ENCODE results near the gene SOBP.
A peak's percentile ranks its signal among the peaks of the same experiment; 100 is the strongest.

Gene SOBP

DNA sequence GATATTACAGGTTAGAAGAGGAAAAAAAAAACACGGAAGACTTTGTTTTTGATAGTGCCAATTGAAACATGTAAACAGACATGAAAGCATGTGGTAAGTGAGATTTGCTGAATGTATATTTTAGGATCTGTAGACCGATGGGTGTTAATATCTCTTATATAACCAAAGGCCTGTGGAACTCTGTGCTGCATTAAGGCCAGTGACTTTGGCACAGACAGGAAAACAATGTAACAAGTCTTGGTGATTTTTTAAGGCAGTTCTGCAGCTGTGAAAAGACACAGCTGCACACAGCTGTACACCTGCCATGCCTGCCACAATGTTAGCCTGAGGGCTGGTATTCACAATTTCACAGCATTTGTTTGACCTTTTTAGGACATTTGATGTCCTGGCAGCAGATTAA lies 6.1 kb downstream of the SOBP start:
- no peak overlapping the region for H3K4me3 ChIP-seq (ENCODE audit: low read depth, low read length)
- no peak for DNase-seq (ENCODE audit: low read depth)
- TF ChIP-seq, protein P1, sequence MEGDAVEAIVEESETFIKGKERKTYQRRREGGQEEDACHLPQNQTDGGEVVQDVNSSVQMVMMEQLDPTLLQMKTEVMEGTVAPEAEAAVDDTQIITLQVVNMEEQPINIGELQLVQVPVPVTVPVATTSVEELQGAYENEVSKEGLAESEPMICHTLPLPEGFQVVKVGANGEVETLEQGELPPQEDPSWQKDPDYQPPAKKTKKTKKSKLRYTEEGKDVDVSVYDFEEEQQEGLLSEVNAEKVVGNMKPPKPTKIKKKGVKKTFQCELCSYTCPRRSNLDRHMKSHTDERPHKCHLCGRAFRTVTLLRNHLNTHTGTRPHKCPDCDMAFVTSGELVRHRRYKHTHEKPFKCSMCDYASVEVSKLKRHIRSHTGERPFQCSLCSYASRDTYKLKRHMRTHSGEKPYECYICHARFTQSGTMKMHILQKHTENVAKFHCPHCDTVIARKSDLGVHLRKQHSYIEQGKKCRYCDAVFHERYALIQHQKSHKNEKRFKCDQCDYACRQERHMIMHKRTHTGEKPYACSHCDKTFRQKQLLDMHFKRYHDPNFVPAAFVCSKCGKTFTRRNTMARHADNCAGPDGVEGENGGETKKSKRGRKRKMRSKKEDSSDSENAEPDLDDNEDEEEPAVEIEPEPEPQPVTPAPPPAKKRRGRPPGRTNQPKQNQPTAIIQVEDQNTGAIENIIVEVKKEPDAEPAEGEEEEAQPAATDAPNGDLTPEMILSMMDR (conservative IDR thresholded peaks at IDR 0.05; ENCODE audit: low read depth, low read length), result no peak

DNA sequence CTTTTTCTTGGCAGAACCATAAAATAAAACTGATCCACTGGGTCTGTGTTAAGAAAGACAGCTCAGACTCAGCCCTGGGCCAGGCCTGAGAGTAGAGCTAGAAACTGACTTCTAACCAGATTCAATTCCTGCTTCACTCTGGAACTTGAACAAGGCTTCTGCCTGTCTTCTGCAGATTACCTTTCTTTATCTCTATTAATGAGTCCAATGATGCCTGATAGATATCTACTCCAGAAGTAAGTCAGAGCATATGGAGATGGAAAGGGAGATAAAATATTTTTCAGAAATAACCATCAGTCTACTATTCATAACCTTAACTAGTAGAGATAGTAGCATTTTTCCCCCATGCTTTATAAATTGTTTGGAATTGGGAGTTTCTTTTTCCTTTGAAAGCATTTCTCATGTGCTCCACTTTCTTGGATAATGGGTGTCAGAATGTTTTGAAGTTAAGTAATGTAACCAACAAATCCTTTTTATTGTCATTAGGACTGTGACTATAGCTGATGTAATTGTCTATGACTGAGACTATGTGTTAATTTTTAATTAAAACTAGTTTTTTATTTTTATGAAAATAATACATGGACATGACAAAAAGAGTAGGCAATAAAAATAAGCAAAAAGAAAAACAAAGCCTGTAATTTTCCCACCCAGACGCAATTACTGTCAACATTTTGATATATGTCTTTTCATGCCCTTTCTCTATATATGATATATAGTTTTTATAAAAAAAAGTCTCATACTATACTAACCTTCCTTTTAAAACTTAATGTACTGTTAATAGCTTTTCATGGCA lies 7.2 kb downstream of the SOBP start:
- no peak for DNase-seq (ENCODE audit: low read depth)
- no peak overlapping the region for H3K4me3 ChIP-seq (ENCODE audit: low read depth, low read length)
- TF ChIP-seq, protein P1 (conservative IDR thresholded peaks at IDR 0.05; ENCODE audit: low read depth, low read length), result no peak

DNA sequence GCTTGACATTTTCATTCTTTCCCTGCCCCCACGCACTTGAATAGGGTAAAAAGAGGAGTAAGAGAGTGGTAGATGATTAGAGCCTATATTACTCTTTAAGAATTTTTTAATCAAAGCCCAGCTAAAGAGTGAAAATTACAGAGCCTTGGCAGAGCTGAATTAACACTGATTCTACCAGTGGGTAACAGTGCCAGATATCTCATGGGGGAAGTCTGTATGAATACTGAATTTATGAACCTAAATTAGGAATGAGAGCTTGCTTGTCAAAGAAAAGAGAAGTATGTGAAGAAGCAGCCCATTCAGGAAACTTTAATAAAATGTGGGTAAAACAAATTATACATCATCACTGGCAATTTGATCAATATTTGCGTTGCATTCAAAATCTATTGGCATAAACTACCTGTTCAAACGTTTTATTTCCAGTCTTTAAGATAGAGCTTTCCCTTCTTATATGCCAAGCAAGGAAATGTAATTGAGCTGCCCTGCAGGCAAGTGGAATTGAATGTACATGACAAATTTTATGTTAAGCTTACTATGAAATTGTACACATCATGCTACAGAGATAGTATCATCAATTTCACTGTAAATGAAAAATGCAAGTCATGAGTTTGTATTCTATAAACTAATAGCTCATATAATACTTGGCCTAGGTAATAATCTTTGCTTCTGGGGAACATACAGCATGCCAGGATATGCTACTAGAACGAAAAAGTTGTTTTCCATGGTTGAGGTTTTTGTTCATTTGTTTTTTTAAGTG lies 14.5 kb downstream of the SOBP start:
- TF ChIP-seq, protein P1 (conservative IDR thresholded peaks at IDR 0.05; ENCODE audit: low read depth, low read length), result no peak
- no peak for DNase-seq (ENCODE audit: low read depth)
- H3K4me3 ChIP-seq (ENCODE audit: low read depth, low read length), result no peak overlapping the region

- no peak for DNase-seq (ENCODE audit: low read depth)
- TF ChIP-seq, protein P1 (conservative IDR thresholded peaks at IDR 0.05; ENCODE audit: low read depth, low read length), result no peak
- H3K4me3 ChIP-seq (ENCODE audit: low read depth, low read length), result no peak overlapping the region
These were observed 16.2 kb downstream of the SOBP start for GRCh38 chr6:107506145-107506544.

- TF ChIP-seq, protein P1 (conservative IDR thresholded peaks at IDR 0.05; ENCODE audit: low read depth, low read length), result no peak
- peak; percentile 34 for DNase-seq (ENCODE audit: low read depth)
- H3K4me3 ChIP-seq (ENCODE audit: low read depth, low read length), result no peak overlapping the region
These were observed 19.6 kb downstream of the SOBP start for GRCh38 chr6:107509506-107509905.

DNA sequence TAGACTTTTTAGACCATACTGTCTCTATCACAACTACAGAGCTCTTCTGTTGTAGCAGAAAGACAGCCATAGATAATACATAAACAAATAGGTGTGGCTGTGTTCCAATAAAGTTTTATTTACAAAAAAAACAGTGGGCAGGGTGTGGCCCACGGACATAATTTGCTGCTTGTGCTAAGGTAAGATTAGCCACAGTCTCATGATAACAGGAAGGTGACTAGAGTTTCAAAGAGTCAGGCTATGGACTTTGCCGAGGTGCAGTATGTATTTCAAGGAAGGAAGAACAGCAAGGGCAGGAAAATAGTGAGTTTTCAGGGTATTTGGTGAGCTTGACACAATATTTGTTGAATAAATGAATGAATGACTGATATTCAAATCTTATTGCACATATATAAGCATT lies 20.2 kb downstream of the SOBP start:
- TF ChIP-seq, protein P1 (conservative IDR thresholded peaks at IDR 0.05; ENCODE audit: low read depth, low read length), result no peak
- H3K4me3 ChIP-seq (ENCODE audit: low read depth, low read length), result no peak overlapping the region
- no peak for DNase-seq (ENCODE audit: low read depth)

Measured in choroid plexus epithelial cell (primary cell).